NCI-H460 (cell line): Measurements from ENCODE around the gene LRFN5. TPM values are rescaled to one million over a fixed set of nuclear protein-coding genes. Genes with fewer than 3 reads are reported as not detected.
"Not testable (repeated sequence)": the region's sequence is repeated elsewhere in the genome, so short reads cannot be mapped to it uniquely, and the experiment has no call there.

Experiments
- DNase-seq: peaks from one replicate; pipeline ENCODE4 v3.0.0-alpha.2; 2016; ENCODE audit warnings: low read depth; ENCODE audit errors: extremely low read depth
- total RNA-seq: library from RNA; depleted of rRNA; stranded (reverse); fragments of >200 nt; shearing (Covaris generic); gene quantifications from 2 replicates; pipeline ENCODE4 v1.2.3, GENCODE V29; 2014

The LRFN5 gene
- total RNA-seq, 1 experiment from 2014 or later: 0.84 TPM

DNA sequence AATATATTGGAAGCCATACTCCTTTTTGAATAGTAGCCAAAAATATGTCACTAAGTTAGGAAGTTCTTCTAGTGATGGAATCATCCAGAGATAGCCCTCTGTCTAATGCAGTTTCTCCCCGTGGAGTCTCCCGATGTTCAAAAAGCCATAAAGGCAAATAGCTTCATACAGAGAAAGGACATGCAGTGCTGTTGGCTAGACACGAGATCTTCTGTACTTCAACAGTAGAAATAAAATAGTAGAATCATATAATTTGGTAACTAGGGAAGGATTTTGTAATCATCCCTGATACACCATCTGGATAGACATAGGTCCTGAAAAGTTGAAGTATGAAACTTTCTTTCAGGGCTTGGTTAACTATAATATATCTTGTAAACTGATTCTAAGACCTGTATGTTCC, 27.6 kb downstream of the LRFN5 start:
- DNase-seq: no peak

DNA sequence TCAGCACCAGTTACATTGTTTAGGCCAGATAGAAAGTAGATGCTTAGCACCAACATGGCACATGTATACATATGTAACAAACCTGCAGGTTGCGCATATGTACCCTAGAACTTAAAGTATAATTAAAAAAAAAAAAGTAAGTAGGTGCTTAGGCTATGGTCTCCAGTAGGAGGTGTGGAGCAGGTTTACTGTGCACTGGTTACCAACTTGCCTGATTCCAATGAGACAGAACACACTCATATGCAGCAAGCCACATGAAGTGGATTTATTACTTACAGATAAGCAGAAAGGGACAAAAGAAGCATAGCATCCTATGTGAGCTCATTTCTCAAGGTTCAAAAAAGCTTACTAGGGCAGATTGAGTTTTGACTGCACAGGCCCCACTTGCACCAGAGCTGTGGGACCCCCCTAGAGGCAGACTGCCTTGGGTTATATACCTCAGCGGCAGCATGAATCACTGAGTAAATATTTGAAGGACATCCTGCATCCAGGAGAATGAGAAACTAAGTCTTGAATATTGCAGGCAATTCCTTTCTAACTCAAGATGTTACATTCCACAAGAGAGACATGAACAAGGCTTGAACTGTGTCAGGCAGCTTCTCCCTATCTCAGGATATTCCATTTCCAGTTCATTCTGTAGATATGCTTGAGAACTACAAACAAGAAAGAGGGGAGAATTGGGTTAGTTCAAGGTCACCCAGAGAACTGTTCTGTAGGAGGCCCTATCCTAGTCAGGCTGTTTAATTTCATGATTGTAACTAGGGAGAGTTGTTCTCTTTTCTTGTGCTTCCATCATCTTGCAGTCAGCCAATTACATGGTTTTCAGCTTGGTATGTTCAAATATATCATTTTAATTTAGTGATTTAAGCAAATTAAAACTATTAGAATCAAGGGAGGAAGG, 30.1 kb downstream of the LRFN5 start:
- DNase-seq: no peak

DNA sequence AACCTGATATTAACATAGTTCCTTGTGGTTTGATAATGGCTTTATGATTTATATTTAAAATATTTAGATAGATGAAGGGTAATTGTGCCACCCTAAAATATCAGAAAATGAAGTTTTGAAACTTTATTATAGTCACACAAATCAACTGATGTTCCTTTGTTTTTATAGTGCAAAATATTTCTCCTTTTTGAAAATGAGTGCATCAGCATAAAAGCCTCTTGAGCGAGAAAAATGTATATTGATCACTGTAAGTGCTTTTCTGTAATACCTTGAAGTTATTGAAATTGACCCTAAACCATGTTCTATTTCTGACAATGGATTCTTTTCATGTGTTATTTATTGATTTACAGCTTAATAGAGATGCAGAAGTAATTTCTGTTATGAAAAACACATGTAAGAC, 35.0 kb downstream of the LRFN5 start:
- no peak for DNase-seq

DNA sequence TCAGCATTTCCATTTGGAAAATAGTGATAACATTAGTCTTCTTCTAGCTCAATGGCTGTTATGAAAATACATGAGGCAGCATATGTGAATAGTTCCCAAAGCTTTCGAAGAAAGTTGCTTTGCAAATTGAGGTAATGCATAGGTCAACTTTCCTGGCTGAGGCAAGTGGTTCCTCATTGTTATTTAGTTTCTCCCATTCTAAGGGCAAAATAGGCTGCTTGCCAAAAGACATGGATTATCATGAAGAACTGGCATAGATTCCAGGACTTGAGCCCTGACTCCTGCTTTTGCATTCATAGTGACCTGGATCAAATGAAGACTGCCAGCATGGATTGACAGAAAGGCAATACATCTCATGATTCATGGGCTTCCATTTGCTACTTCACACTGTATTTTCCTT, 35.7 kb downstream of the LRFN5 start:
- no peak for DNase-seq

DNA sequence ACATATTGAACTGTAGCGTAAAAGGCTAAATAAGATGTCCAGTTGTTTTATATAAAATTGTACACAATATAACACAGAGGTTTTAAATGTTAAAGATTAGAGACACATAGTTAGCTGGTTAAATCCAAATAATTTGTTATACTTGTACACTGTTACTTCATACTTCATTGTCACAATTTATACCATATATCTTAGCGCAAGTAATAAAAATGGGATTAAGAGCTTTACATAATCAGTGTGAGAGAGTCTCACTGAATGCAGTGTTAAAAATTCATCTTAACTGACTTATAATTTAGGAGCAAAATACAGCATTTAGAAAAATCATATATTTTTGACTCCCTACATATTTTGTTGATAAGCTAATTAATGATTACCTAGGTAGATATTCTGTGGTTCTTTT, 36.1 kb downstream of the LRFN5 start:
- DNase-seq: no peak

DNA sequence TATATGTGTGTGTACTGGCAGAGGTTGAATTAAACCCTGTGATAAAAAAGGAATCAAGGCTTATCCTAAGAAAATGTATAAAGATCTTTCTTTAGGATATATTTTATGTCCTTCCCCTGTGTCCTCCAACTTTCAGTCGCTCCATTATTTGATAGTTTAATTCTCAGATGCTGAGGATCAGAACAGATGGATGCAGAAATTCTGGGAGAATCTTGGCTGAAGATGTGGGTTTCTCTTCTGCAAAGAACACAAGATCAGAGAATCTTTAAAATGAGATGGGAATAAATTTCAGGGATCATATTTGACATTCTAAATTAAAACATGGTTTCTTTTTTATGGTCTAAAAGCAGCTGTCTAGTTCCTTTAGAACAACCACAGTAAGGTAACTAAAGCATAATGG, 37.9 kb downstream of the LRFN5 start:
- DNase-seq: no peak

DNA sequence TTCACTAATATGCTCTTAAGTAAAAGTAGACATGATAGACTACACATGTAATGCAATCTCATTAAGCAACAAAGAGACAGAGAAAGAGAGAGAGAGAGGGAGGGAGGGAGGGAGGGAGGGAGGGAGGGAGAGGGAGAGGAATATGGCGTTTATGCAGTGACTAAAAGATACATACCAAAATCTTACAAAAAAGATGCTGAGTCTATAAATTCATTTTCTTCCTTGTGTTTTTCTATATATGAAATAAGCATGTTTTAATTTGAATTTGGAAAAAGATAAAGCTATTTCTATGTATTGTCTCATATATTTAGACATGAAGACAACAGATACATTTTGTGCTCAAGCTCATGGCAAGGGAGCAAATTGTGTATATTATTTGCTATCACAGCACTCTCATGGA, 44.1 kb downstream of the LRFN5 start:
- no peak for DNase-seq

DNA sequence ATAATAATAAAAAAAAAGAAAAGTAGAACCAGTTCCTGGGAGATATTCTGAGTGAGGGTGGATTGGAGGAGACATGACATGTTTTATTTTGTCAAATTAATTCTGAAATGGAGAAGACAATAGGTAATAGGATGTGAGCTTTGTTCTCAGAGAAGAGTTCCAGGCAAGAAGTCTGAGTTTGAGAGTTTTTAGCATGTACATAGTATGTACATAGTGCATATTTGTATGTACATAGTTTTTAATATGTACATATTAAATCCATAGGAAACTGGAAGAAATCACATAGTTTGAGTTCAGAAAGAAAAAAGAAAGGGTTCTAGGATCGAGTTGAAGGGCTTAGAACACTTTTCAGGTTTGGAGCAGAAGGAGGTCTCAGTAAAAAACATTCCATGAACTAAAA, 47.5 kb downstream of the LRFN5 start:
- no peak for DNase-seq

DNA sequence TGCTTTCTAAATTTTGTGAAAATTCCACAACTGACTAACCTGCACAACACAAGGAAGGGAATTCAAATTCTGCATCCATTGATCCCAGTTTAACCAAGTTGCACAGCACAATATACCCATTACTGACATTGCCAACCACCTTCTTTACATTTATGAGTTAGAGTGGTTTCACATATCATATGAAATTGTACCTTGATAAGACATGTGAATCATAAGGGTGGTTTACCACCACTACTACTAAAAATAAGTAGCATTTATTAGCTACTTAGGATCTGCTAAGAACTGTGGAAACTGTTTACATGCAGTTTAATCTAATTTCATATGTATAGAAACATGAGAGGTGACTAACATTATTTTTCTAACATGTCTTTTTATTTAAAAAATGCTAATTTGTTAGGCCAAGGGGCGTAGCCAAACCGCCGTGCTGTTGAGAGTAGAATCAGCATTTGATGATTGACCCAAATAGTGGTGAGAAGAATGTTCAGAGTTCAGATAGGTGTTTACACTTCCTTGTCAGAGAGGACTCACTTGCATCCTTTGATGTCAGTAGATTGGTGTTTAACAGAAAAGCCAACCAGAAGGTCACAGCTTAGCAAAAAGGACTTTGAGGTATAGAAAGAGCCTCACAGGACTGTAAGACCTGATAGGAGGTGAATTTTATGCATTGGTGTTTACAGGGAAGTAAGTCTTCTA, 56.2 kb downstream of the LRFN5 start:
- no peak for DNase-seq

DNA sequence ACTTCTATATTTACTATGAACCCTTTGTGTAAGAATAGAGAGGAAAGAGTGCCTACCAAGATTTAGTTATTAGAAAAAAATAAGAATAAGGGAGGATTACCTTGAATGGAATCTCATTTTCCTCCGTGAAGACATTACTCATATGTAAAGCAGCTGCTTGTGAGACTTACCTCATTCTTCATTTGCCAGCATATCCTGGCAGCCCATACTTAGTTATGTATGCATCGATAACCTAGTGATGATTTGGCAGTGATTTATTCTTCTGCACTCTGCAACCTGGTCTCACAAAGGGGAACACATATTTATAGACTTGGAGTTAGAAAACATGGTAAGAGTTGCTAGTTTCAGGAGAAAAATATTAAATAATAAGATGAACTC, 56.8 kb downstream of the LRFN5 start:
- no peak for DNase-seq

DNA sequence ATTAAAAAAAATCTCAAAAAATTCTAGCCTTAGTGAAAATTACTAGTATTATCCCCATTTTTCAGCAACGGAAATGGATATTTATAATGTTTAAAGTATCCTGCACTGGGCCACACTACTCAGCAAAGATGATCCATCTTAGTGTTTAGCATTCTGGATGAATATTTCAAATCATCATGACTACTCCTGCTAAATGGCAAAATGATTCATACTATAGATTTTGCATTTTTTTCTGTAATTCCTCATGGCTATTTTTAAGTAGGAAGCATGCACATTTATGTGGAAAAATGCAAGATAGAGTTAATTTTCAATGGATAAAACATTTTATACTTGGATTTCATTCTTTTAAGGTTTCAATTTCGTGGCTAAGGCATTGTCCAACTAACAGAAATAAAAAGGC, 59.6 kb downstream of the LRFN5 start:
- no peak for DNase-seq

DNA sequence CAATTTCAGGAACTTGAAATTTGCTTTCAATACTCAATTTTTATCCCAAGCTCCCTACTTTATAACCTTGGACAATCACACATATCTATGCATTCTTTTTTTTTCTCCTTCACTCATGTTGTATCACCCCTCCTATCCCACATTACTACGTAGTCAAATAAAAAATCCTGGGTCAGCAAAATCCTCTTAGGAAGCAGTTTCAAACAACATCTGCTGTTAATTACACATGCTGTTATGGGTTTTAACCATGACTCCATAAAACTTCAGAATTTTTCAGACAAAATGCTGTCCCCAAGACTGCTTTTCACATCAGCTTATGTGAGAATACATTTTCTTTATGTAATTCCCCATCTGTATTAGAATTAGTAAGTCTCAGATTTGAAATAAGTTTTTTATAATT, 61.7 kb downstream of the LRFN5 start:
- DNase-seq: no peak

DNA sequence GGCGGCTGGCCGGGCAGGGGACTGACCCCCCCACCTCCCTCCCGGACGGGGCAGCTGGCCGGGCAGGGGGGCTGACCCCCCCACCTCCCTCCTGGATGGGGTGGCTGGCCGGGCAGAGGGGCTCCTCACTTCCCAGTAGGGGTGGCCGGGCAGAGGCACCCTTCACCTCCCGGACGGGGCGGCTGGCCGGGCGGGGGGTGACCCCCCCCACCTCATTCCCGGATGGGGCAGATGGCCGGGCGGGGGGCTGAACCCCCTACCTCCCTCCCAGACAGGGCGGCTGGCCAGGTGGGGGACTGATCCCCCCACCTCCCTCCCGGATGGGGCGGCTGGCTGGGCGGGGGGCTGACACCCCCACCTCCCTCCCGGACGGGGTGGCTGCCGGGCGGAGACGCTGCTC, 66.9 kb downstream of the LRFN5 start:
- DNase-seq: not testable (repeated sequence)

DNA sequence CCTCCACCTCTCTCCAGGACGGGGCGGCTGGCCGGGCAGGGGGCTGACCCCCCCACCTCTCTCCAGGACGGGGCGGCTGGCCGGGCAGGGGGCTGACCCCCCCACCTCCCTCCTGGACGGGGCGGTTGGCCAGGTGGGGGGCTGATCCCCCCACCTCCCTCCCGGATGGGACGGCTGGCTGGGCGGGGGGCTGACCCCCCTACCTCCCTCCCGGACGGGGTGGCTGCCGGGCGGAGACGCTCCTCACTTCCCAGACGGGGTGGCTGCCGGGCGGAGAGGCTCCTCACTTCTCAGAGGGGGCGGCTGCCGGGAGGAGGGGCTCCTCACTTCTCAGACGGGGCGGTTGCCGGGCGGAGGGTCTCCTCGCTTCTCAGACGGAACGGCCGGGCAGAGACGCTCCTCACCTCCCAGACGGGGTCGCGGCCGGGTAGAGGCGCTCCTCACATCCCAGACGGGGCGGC, 67.9 kb downstream of the LRFN5 start:
- DNase-seq: not testable (repeated sequence)

DNA sequence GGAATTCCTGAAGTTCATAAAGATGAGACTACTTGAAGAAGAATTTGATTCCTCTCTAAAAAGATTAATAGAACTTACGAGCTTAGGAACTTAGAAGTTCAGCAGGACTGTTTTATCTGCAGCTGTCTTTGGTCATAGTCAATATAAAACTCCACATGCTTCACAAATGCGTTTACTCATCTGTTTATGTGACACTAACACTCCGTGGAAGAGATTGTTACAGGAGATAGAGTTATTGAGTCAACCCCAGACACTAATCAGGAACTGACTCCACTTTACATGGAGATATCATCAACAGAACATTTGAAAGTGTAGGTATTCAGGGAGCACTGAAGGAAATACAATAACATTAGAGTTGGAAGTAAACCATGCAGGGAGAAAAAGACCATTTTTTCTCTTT, 92.8 kb downstream of the LRFN5 start:
- DNase-seq: no peak

DNA sequence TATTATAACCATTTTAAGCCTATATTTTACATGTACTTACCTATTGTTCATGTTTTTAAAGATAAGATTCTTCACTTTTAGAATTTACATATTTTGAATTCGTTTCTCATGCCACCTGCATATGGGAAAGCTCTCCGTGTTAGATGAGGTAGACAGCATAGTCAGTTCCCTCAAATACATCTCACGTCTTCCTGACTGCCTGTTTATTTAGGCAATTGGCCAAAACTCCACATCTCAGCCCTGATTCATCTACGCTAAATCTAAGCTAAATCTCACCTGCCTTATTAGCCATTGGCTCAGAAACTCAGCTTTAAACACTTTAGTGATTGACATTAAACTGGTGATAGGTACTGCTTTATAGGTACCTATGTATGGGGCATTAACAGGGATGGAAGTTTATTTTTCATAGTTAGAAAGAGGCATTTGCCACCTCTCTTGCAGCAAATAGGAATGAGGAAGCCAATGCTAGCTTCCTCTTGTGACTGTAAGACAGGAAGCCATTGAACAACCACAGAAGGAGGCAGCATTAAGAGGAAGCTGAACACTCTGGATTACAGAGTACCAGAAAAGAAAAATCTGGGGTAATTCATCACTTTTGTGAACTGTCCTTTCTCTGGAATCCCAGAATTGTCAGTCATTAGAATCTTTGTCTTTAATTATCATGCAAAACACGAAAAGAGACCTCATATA, 111.9 kb downstream of the LRFN5 start:
- DNase-seq: no peak

DNA sequence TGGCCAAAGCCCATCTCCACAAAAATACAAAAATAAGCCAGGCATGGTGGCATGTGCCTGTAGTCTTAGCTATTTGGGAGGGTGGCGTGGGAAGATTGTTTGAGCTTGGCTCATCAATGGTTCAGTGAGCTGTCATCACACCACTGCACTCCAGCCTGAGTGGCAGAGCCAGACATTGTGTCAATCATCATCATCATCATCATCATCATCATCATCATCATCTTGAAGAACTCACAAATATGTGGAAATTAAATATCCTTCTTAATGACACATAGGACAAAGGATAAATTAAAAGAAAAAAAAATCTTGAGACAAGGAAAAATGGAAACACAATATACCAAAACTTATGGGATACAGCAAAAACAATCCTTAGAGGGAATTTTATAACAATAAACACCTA, 132.5 kb downstream of the LRFN5 start:
- DNase-seq: no peak

DNA sequence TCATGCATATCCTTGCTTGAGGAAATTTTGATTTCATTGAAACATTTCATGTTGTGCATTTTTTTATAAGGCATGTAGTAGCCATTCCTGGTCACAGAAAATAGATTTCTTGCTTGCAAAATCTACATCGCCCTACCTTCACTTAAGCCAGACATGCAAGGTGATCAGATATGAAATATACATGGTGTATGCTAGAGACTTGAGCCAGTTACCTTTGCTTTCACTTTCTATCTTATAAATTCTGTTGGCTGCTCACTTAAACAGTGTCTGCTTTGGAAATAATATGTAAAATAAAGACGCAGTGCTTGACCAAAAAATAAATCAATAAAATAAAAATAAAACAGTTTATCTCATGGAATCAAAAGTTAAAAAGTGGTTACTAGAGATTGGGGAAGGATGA, 136.5 kb downstream of the LRFN5 start:
- DNase-seq: no peak

DNA sequence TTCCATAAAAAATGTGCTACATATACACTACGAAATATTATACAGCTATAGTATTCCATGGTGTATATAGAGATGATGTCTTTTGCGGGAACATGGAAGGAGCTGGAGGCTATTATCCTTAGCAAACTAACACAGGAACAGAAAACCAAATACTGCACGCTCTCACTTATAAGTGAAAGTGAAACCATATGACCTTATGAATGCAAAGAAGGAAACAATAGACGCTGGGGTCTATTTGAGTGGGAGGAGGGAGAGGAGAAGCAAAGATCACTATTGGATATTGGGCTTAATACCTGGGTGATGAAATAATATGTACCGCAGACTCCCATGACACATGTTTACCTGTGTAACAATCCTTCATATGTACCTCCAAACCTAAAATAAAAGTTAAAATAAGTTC, 142.8 kb downstream of the LRFN5 start:
- peak; percentile 25 for DNase-seq

DNA sequence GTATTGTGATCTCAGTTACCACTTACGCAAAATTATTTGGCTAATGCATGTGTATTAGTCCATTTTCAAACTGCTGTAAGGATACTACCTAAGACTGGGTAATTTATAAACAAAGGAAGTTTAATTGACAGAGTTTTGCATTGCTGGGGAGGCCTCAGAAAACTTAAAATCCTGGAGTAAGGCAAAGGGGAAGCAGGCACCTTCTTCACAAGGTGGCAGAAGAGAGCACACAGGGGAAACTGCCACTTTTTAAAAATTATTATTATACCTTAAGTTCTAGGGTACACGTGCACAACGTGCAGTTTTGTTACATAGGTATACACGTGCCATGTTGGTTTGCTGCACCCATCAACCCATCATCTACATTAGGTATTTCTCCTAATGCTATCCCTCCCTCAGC, 143.9 kb downstream of the LRFN5 start:
- not testable (repeated sequence) for DNase-seq

DNA sequence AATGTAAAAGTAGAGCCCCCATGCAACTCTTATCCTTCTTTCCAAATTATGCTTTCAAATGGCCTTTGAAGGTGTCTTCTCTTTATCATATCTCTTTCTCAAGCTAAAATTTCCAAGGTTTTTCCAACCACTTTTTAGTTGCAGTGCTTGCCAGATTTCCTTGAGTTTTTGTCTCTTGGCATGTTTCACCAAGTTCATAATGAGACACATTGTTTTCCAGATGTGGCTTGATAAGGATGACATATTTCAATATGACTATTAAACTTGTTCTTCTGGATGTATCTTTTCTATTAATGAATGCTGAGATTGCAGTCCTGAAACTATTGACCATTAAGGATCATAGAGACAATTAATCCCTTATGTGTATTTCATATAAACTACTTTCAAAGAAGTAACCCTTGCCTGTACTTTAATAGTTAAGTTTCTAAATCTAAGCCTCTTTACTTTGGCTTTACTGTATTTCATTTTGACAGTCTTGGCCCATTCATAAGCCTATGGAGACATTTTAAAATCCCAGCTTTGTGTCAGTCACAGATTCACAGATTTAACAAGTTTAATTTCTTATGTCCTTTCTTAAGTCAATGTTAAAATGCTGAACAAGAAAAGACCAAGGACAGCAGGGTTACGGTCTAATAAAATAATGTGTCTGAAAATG, 151.5 kb downstream of the LRFN5 start:
- DNase-seq: no peak
